NB4 (cell line): ENCODE results near the gene NFATC2.
"Not testable (repeated sequence)": the region's sequence is repeated elsewhere in the genome, so short reads cannot be mapped to it uniquely, and the experiment has no call there.

ENCODE experiments used
- DNase-seq: peaks from one replicate; pipeline ENCODE4 v3.0.0; 2010; ENCODE audit warnings: low read depth
- H3K4me3 ChIP-seq: one replicate; pipeline ENCODE4 v1.5.1; 2011; ENCODE audit warnings: mild to moderate bottlenecking, low read depth, low read length, moderate library complexity
- MYC ChIP-seq: IDR thresholded peaks from 2 replicates; pipeline ENCODE4 v1.6.1; 2011; ENCODE audit warnings: low read depth, low read length
- POLR2A ChIP-seq: IDR thresholded peaks from 2 replicates; pipeline ENCODE4 v1.6.1; 2011; ENCODE audit warnings: mild to moderate bottlenecking; ENCODE audit not compliant: insufficient read length; ENCODE audit errors: extremely low read depth
- TF ChIP-seq, protein P1 (sequence below): IDR thresholded peaks from 2 replicates; pipeline ENCODE4 v1.6.1; 2011; ENCODE audit warnings: low read depth, low read length
- TF ChIP-seq, protein P2 (sequence below): IDR thresholded peaks from one replicate; pipeline ENCODE4 v1.5.1; 2012; ENCODE audit warnings: low read depth, low read length

NFATC2 gene

DNA sequence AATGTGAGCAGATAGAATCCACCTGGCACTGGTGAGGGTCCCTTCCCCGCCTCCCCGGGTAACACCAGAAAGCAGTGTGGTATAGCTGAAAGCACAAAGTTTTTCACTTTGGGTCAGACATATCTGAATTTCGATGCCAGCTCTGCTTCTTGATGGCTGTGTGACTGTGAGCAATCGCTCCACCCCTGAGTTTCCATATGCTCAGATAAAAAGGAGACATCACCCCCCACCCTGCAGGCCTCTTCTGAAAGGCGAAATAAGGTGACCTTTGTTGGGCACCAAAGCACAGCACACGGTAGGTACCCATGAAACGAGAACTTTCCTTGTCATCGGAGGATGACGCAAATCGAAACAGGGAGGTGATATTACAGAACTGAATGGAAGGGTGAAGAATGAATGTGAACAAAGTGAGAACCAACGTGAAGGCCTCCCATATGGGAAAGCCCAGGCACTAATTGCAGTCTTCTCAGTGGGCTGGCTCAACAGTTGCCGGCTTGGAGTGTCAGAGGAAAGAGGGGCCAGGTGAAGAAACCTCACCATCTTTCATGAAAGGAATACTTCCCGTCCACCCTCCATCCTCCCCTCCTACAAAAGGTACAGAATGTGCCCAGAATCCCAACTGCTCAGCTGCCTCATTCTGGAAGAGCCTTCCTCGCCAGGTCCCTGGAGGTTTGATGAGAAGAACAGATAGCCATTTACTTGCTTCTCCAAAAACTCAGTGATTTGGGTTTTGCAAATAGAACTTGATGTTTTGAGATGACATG lies 61.8 kb downstream of the NFATC2 start:
- TF ChIP-seq, protein P1, sequence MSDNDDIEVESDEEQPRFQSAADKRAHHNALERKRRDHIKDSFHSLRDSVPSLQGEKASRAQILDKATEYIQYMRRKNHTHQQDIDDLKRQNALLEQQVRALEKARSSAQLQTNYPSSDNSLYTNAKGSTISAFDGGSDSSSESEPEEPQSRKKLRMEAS = no peak
- no peak for DNase-seq
- no peak overlapping the region for H3K4me3 ChIP-seq

DNA sequence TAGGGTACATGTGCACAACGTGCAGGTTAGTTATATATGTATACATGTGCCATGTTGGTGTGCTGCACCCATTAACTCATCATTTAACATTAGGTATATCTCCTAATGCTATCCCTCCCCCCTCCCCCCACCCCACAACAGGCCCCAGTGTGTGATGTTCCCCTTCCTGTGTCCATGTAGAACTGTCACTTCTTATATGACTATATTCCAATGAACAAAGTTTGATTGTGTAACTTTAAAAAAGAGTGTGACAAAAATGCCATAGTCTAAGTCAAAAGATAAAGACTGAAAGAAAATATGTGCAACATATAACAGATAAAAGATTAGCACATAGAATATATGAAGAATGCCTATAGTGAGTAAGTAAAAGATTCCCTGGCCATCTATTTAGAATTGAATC lies 66.4 kb downstream of the NFATC2 start:
- DNase-seq, H3K4me3 ChIP-seq: not testable (repeated sequence)

DNA sequence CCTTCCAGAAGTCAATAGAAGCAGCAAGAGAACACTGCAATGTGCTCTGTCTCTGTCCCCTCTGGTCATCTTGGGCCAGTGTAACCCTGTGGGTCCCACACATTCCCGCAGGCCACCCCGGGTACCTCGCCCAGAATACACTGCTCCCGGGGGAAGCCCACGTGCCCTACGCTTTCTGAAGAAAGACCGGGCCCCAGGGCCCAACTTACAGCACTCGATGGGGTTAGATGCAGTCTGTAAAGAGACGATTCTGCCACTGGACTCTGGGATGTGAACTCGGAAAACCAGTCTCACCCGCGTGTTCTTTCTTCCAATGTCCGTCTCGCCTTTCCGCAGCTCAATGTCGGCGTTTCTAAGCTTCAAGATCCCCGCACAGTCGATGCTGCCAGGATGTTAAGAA lies 68.7 kb downstream of the NFATC2 start:
- DNase-seq = no peak
- TF ChIP-seq, protein P2, sequence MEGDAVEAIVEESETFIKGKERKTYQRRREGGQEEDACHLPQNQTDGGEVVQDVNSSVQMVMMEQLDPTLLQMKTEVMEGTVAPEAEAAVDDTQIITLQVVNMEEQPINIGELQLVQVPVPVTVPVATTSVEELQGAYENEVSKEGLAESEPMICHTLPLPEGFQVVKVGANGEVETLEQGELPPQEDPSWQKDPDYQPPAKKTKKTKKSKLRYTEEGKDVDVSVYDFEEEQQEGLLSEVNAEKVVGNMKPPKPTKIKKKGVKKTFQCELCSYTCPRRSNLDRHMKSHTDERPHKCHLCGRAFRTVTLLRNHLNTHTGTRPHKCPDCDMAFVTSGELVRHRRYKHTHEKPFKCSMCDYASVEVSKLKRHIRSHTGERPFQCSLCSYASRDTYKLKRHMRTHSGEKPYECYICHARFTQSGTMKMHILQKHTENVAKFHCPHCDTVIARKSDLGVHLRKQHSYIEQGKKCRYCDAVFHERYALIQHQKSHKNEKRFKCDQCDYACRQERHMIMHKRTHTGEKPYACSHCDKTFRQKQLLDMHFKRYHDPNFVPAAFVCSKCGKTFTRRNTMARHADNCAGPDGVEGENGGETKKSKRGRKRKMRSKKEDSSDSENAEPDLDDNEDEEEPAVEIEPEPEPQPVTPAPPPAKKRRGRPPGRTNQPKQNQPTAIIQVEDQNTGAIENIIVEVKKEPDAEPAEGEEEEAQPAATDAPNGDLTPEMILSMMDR = no peak
- TF ChIP-seq MYC = no peak
- no peak for TF ChIP-seq POLR2A
- TF ChIP-seq, protein P1 = no peak
- H3K4me3 ChIP-seq = no peak overlapping the region

DNA sequence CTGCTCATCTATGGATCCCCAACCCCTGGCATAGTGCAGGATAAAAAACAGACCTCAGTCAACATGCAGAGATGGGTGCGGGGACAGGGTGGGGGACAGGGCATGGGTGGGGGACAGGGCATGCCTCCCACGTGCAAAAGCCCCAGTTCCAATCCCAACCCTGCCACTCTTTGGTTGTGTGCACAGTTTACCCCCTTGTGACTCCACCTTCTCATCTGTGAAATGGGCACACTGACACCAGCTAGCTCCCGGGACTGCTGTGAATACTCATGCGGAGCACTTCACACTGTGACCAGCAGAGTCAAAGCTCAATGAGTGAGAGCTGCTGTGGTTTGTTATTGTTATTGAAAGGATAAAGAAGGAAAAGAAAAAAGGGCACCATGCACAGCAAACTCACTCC lies 69.3 kb downstream of the NFATC2 start:
- H3K4me3 ChIP-seq = no peak overlapping the region
- TF ChIP-seq POLR2A (no peak), MYC (no peak)
- TF ChIP-seq, protein P1 = no peak
- TF ChIP-seq, protein P2 = no peak
- DNase-seq = no peak

DNA sequence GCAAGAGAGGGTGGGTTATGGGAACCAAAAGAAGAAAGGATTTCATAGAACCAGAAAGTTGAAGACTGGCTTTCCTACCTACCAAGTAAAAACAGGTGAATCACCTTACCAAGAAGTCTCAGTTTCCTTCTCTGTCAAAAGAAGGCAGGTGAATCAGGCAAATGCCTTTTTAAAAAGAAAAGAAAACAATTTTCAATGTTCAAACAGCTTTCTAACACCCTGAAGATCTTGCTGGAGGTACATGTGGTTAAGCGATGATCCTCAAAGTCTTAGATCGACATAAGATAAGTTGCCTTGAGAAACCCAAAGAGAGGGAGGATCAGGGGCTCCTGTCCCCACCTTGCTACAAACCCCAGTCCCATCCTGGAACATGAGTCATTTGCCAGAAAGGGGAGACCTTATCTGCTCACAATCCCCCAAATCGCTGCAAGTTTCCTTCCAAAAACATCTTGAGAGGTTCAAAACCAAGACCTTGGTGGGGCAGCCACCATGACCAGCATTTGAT lies 71.6 kb downstream of the NFATC2 start:
- TF ChIP-seq POLR2A = no peak
- TF ChIP-seq, protein P1 = no peak
- TF ChIP-seq MYC = no peak
- TF ChIP-seq, protein P2 = no peak
- DNase-seq = no peak
- no peak overlapping the region for H3K4me3 ChIP-seq

DNA sequence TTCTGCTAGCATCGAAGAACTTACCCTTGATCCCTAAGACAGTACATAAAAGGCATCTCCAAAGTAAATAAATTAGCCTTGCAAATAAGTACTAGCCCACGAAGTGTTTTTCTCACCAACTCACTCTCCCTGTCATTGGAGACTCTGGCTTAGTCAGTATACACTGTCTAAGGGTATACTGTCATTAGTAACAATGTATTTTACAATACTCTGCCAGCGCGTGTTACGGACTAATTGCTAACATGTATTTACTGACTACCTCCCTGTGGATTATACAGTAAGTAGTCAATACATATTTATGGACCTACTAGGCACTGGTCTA lies 72.1 kb downstream of the NFATC2 start:
- TF ChIP-seq, protein P2 = no peak
- no peak for TF ChIP-seq MYC
- TF ChIP-seq, protein P1 = no peak
- no peak for TF ChIP-seq POLR2A
- DNase-seq = no peak
- H3K4me3 ChIP-seq = no peak overlapping the region
